Progenitor cell of endocrine pancreas (in vitro differentiated cells): Measurements from ENCODE around the gene VWA8. TPM values are rescaled to one million over a fixed set of nuclear protein-coding genes. Genes with fewer than 3 reads are reported as not detected.

Source experiments
- DNase-seq: peaks from one replicate; pipeline ENCODE4 v3.0.0; 2021; ENCODE audit warnings: low spot score; ENCODE audit not compliant: unreplicated experiment
- H3K27ac Mint-ChIP-seq: 2 replicates; pipeline ENCODE4 v1.8.0; 2021; ENCODE audit warnings: mild to moderate bottlenecking, moderate library complexity, mixed read lengths
- H3K27me3 Mint-ChIP-seq: 2 replicates; pipeline ENCODE4 v1.8.0; 2021; ENCODE audit warnings: mixed read lengths
- H3K36me3 Mint-ChIP-seq: 2 replicates; pipeline ENCODE4 v1.8.0; 2022; ENCODE audit warnings: mixed read lengths; ENCODE audit not compliant: insufficient read depth
- H3K4me1 Mint-ChIP-seq: 2 replicates; pipeline ENCODE4 v1.8.0; 2021; ENCODE audit warnings: low read depth, mixed read lengths
- H3K4me3 Mint-ChIP-seq: 2 replicates; pipeline ENCODE4 v1.8.0; 2021; ENCODE audit warnings: low read depth, mild to moderate bottlenecking, moderate library complexity, mixed read lengths
- H3K9me3 Mint-ChIP-seq: 2 replicates; pipeline ENCODE4 v1.8.0; 2021; ENCODE audit warnings: low read depth, mixed read lengths
- CTCF ChIP-seq: fragments of 200-600 bp; sonication (generic); IDR thresholded peaks from one replicate; pipeline ENCODE4 v1.5.0; 2021; ENCODE audit warnings: antibody characterized with exemption, mild to moderate bottlenecking; ENCODE audit not compliant: unreplicated experiment
- total RNA-seq: library from RNA; stranded (reverse); gene quantifications from 2 replicates; pipeline ENCODE4 v1.2.1, GENCODE V29; 2021

Gene VWA8
- total RNA-seq, 1 donor from 2014 or later, result 24.1 TPM

GRCh38 chr13:41970022-41970421, 9.1 kb upstream of the VWA8 start:
- H3K36me3 Mint-ChIP-seq, result no peaks in the 10 kb centered on the region

GRCh38 chr13:41969072-41969471, 8.2 kb upstream of the VWA8 start:
- H3K4me1 Mint-ChIP-seq, result no peaks in the 10 kb centered on the region
- H3K4me3 Mint-ChIP-seq, result no peak overlapping the region
- no peaks in the 10 kb centered on the region for H3K9me3 Mint-ChIP-seq
- TF ChIP-seq CTCF, result no peak
- H3K36me3 Mint-ChIP-seq, result no peaks in the 10 kb centered on the region
- no peak for DNase-seq
- H3K27ac Mint-ChIP-seq, result no peak overlapping the region
- H3K27me3 Mint-ChIP-seq, result peaks cover 3% of the 10 kb centered on the region

More at GRCh38 chr13:41970022-41970421, 9.1 kb upstream of the VWA8 start:
- Mint-ChIP-seq H3K27ac (no peak overlapping the region), H3K9me3 (no peaks in the 10 kb centered on the region), H3K27me3 (no peaks in the 10 kb centered on the region), H3K4me1 (no peaks in the 10 kb centered on the region), H3K4me3 (no peak overlapping the region)
- DNase-seq, result no peak
- TF ChIP-seq CTCF, result no peak

GRCh38 chr13:41966671-41967070, 5.8 kb upstream of the VWA8 start:
- DNase-seq, result no peak
- Mint-ChIP-seq H3K4me3 (no peak overlapping the region), H3K9me3 (no peaks in the 10 kb centered on the region), H3K36me3 (no peaks in the 10 kb centered on the region), H3K27ac (no peak overlapping the region), H3K4me1 (peaks cover 3% of the 10 kb centered on the region), H3K27me3 (peaks cover 12% of the 10 kb centered on the region)
- no peak for TF ChIP-seq CTCF

GRCh38 chr13:41962994-41963393, 2.1 kb upstream of the VWA8 start:
- Mint-ChIP-seq H3K4me3 (no peak overlapping the region), H3K27ac (no peak overlapping the region), H3K9me3 (no peaks in the 10 kb centered on the region), H3K27me3 (peaks cover 12% of the 10 kb centered on the region), H3K36me3 (no peaks in the 10 kb centered on the region), H3K4me1 (peaks cover 26% of the 10 kb centered on the region)
- TF ChIP-seq CTCF, result no peak
- DNase-seq, result no peak

- no peak for DNase-seq
- Mint-ChIP-seq H3K36me3 (no peaks in the 10 kb centered on the region), H3K27me3 (peaks cover 12% of the 10 kb centered on the region), H3K27ac (peak overlapping the region; percentile 97), H3K4me3 (peak overlapping the region; percentile 90), H3K9me3 (no peaks in the 10 kb centered on the region), H3K4me1 (peaks cover 34% of the 10 kb centered on the region)
- no peak for TF ChIP-seq CTCF
These were observed 504 bp upstream of the VWA8 start for GRCh38 chr13:41961466-41961760.
